PC-9 (cell line): ENCODE measurements around the gene CD83. TPM values are rescaled to one million over a fixed set of nuclear protein-coding genes. Genes with fewer than 3 reads are reported as not detected.

Source experiments
- BruUV-seq: library from RNA; stranded (reverse); fragments of 400-500 nt; replicated peaks from 2 replicates; lab custom pipeline; 2021; lab: Mats Ljungman, UMichigan
- CTCF ChIA-PET: fragments of 300-600 bp; sonication (Branson Sonifier 250); formaldehyde crosslinking; loops from one replicate; lab custom pipeline; 2022; ENCODE audit warnings: antibody characterized with exemption; lab: Charles Lee
- POLR2A ChIA-PET: fragments of 300-600 bp; sonication (Branson Sonifier 250); formaldehyde crosslinking; loops from one replicate; lab custom pipeline; 2022; ENCODE audit warnings: antibody characterized with exemption; ENCODE audit not compliant: unreplicated experiment; lab: Charles Lee
- DNase-seq, 2 experiments: peaks; one replicate each; pipeline versions ENCODE4 v3.0.0 to v3.0.0-alpha.2; 2015 to 2022; ENCODE audit warnings: mixed read lengths in 1 of 2
- H2AFZ ChIP-seq: fragments of 200-600 bp; sonication (generic); 2 replicates; pipeline ENCODE4 v1.8.1; 2017; ENCODE audit warnings: antibody characterized with exemption
- H3F3A ChIP-seq: fragments of 200-600 bp; sonication (generic); 2 replicates; pipeline ENCODE4 v1.8.1; 2017; ENCODE audit warnings: antibody characterized with exemption, mild to moderate bottlenecking, low read depth; ENCODE audit not compliant: insufficient read depth
- H3K27ac ChIP-seq: fragments of 200-600 bp; sonication (generic); 2 replicates; pipeline ENCODE4 v1.6.1; 2016; ENCODE audit warnings: mixed run types
- H3K27me3 ChIP-seq: fragments of 200-600 bp; sonication (generic); 2 replicates; pipeline ENCODE4 v1.6.1; 2016; ENCODE audit warnings: low read depth, mixed run types; ENCODE audit not compliant: insufficient read depth
- H3K36me3 ChIP-seq: fragments of 200-600 bp; sonication (generic); 2 replicates; pipeline ENCODE4 v1.6.1; 2016; ENCODE audit warnings: low read depth, mixed run types
- H3K4me1 ChIP-seq: fragments of 200-600 bp; sonication (generic); replicated peaks from 2 replicates; pipeline ENCODE4 v1.6.1; 2016; ENCODE audit warnings: mixed run types; ENCODE audit not compliant: insufficient read depth
- H3K4me2 ChIP-seq: fragments of 200-600 bp; sonication (generic); 2 replicates; pipeline ENCODE4 v1.6.1; 2017; ENCODE audit warnings: mixed run types
- H3K4me3 ChIP-seq: fragments of 200-600 bp; sonication (generic); 2 replicates; pipeline ENCODE4 v1.6.1; 2016; ENCODE audit warnings: mixed run types
- H3K79me2 ChIP-seq: fragments of 200-600 bp; sonication (generic); 2 replicates; pipeline ENCODE4 v1.6.1; 2017; ENCODE audit warnings: low read depth, mixed run types
- H3K9me2 ChIP-seq: fragments of 200-600 bp; sonication (generic); 2 replicates; pipeline ENCODE4 v1.8.1; 2017; ENCODE audit warnings: mild to moderate bottlenecking; ENCODE audit not compliant: insufficient read depth
- H3K9me3 ChIP-seq: fragments of 200-600 bp; sonication (generic); 2 replicates; pipeline ENCODE4 v1.8.1; 2016; ENCODE audit warnings: low read depth; ENCODE audit not compliant: insufficient read depth
- H4K20me1 ChIP-seq: fragments of 200-600 bp; sonication (generic); 2 replicates; pipeline ENCODE4 v1.8.1; 2017; ENCODE audit not compliant: insufficient read depth
- CTCF ChIP-seq: fragments of 200-600 bp; sonication (generic); conservative IDR thresholded peaks from 2 replicates; pipeline ENCODE4 v1.6.1; 2017; ENCODE audit warnings: mixed run types, antibody characterized with exemption, mild to moderate bottlenecking, moderate library complexity
- EZH2 ChIP-seq: fragments of 200-600 bp; sonication (generic); IDR thresholded peaks from 2 replicates; pipeline ENCODE4 v1.8.0; 2017; ENCODE audit warnings: antibody characterized with exemption, low read depth
- intact Hi-C: fragments of 100-400 bp; cut with micrococcal nuclease; formaldehyde crosslinking; loops from one replicate; pipeline ENCODE4 v1.10.0; 2022; ENCODE audit not compliant: unreplicated experiment
- total RNA-seq: library from RNA; stranded (reverse); gene quantifications from 2 replicates; pipeline ENCODE4 v1.2.3, GENCODE V29; 2021

CD83 gene
- total RNA-seq, 1 experiment from 2014 or later: 3.6 TPM

- Histone ChIP-seq H3K4me1 (no peaks in the 10 kb centered on the region), H3K79me2 (no peaks in the 10 kb centered on the region), H3K4me3 (no peak overlapping the region), H3K36me3 (no peaks in the 10 kb centered on the region), H2AFZ (no peak overlapping the region), H4K20me1 (no peaks in the 10 kb centered on the region), H3K9me3 (no peaks in the 10 kb centered on the region), H3K9me2 (no peaks in the 10 kb centered on the region), H3K27me3 (no peaks in the 10 kb centered on the region), H3F3A (no peaks in the 10 kb centered on the region), H3K4me2 (no peak overlapping the region), H3K27ac (no peak overlapping the region)
- ChIA-PET POLR2A (no interaction called here), CTCF (no interaction called here)
- intact Hi-C loops: no loop called here
- no peak for DNase-seq
- TF ChIP-seq EZH2 (no peak), CTCF (no peak)
- no TSS peak for BruUV-seq
These were observed 41.5 kb downstream of the CD83 start for GRCh38 chr6:14159090-14159489.

- Histone ChIP-seq H3K9me3 (no peaks in the 10 kb centered on the region), H3K4me1 (no peaks in the 10 kb centered on the region), H4K20me1 (no peaks in the 10 kb centered on the region), H2AFZ (no peak overlapping the region), H3K27me3 (no peaks in the 10 kb centered on the region), H3K9me2 (no peaks in the 10 kb centered on the region), H3K79me2 (no peaks in the 10 kb centered on the region), H3F3A (no peaks in the 10 kb centered on the region), H3K4me2 (no peak overlapping the region), H3K36me3 (no peaks in the 10 kb centered on the region), H3K4me3 (no peak overlapping the region), H3K27ac (no peak overlapping the region)
- ChIA-PET CTCF (no interaction called here), POLR2A (no interaction called here)
- no peak for TF ChIP-seq CTCF
- no peak for TF ChIP-seq EZH2
- intact Hi-C loops: no loop called here
- DNase-seq: no peak
- no TSS peak for BruUV-seq
These were observed 45.3 kb downstream of the CD83 start for GRCh38 chr6:14162826-14163225.

- no peak overlapping the region for H3K4me3 ChIP-seq
- no TSS peak for BruUV-seq
- POLR2A ChIA-PET: no interaction called here
These were observed 47.5 kb downstream of the CD83 start for GRCh38 chr6:14165091-14165490.

More at GRCh38 chr6:14165091-14165490, 47.5 kb downstream of the CD83 start:
- TF ChIP-seq CTCF (no peak), EZH2 (no peak)
- H3K9me2 ChIP-seq: no peaks in the 10 kb centered on the region
- no peaks in the 10 kb centered on the region for H3K27me3 ChIP-seq
- no peaks in the 10 kb centered on the region for H3K9me3 ChIP-seq
- intact Hi-C loops: no loop called here
- H4K20me1 ChIP-seq: no peaks in the 10 kb centered on the region
- no peak for DNase-seq
- H3K4me2 ChIP-seq: no peak overlapping the region
- CTCF ChIA-PET: no interaction called here
- H2AFZ ChIP-seq: no peak overlapping the region
- H3K4me1 ChIP-seq: no peaks in the 10 kb centered on the region
- H3K79me2 ChIP-seq: no peaks in the 10 kb centered on the region
- no peaks in the 10 kb centered on the region for H3K36me3 ChIP-seq
- H3F3A ChIP-seq: no peaks in the 10 kb centered on the region
- H3K27ac ChIP-seq: no peak overlapping the region
